ENCODE data around the gene NOS1.
"Not testable (repeated sequence)": the region's sequence is repeated elsewhere in the genome, so short reads cannot be mapped to it uniquely, and the experiment has no call there.

NOS1 gene

GRCh38 chr12:117361347-117361751 lies at the start of gene NOS1:
Gene NOS1, minus strand, starts transcription at chr12:117361626. Its CDS starts 30,557 bp downstream, at chr12:117331069.
- DNase-seq = no peak

GRCh38 chr12:117409286-117409685 lies 47.9 kb upstream of the NOS1 start:
- DNase-seq = no peak

GRCh38 chr12:117408161-117408791 lies 46.9 kb upstream of the NOS1 start:
- peak; percentile 66 for DNase-seq

GRCh38 chr12:117404940-117405339 lies 43.5 kb upstream of the NOS1 start:
- DNase-seq = no peak

DNA sequence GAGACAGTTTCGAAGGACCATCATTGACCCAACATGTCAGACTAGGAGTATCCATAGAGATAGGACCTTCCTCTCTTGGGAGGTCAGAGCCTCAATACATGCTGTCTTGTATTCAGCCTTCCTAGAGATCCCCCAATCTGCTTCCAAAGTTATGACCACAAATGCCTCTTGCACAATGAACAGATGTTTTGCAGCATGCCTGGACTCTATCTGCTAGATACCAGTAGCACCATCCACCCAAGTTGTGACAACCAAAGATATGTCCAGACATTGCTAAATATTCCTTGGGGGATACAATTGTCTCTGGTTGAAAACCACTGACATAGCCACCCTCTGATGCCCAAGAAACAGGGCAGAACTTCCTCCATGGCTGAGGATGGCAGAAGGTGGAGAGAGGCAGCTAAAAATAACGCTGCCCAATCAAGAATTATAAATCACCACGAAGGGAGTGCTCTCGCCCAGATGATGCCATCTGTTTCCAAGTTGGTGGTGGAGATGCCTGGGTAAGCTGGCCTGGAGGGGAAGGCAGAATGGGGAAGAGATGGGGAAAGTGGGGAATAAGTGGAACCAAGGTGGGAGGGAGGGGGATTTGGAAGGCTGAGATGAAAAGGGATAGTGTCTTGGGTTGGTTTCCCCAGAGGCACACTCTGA lies 42.9 kb upstream of the NOS1 start:
- no peak for DNase-seq

DNA sequence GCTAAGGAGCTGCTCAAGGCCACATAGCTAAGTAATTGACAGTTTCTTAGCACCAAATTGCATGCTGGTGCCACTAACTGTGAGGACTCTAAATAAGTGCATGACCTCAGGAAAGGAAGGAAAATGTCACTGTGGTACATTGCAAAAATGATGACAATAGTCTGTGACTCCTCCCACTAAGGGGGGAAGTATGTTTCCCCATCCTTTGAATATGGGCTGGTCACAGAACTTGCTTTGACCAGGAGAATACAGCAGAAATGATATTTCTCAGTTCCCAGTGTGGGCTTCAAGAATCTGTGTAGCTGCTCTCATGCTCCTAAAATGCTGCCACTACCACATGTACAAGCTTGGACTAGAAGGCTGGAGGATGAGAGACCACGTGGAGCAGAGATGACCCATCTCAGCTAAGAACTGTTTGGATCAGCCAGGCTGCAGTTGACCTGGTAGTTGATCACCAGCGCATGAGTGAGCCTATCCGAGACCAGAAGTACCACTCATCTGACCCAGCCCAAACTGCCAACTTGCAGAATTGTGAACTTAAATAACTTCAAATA lies 42.2 kb upstream of the NOS1 start:
- no peak for DNase-seq

- no peak for DNase-seq
Observed at GRCh38 chr12:117402363-117402762, 40.9 kb upstream of the NOS1 start.

DNA sequence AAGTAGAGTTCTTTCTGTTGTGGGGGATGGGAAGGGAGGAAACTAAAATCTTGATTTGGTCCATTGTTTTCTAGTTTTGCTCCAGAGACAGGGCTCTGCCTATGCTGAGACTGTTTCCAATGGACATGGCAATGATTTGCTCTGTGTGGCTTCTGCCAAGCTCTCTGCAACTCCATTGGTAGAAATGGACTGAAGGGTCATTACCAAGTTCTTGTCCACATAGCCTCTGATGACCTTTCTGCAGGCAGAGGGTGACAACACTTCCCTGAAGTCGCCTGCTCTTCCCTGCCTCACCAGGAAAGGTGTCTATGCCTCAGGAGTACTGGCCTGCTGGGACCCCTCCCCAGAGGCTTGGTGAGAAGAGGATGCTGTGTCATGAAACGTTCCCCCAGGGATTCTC lies 39.5 kb upstream of the NOS1 start:
- no peak for DNase-seq

- not testable (repeated sequence) for DNase-seq
Observed at GRCh38 chr12:117398482-117398881, 37.1 kb upstream of the NOS1 start.

DNA sequence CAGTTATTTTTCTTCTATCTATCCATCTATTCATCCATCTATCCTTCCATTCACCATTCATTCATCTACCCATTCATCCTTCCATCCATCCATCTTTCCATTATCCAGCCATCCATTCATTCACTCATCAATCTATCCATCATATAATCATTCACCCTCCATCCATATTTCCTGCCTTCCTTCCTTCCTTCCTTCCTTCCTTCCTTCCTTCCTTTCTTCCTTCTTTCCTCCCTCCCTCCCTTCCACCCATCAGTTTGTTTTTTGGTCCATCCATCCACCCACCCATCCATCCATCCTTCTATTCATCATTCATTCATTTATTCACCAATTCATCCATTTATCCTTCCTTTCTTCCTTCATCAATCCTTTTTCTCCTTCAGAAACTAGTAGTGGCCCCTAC lies 34.3 kb upstream of the NOS1 start:
- DNase-seq = no peak

DNA sequence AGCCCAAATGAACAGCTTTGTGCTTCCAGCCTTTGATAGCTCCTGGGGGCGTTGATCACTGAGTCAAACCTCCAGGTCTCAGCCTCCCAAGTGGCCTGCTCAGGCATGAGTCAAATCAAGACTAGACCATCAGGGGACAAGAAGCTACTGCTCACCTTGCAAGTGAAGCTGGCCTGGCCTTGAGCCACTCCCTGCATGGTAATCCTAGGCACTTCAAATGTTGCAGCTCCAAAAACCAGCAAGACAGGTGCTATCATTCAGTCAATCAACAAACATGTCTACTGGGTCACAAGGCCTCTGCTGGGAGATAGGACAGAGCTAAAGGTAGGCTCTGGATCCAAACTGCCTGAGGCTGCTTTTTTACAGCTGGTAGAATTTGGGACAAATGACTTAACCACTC lies 33.1 kb upstream of the NOS1 start:
- no peak for DNase-seq

DNA sequence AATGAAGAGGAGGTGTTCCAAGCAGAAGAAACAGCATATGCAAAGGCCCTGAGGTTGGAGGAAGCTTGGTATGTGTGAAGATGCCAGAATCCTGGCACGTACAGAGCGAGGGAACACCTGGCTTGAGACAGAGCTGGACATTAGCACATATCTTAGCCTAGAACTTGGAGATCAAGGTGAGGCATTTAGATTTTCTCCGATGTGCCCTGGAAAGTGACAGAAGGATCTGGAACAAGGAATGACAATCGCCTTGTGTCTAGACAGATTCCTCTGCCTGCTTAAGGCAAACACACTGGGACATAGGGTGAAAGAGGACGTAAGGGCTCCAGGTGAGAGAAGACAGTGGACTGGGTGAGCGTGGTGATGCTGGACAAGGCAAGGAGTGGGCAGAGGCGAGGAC lies 32.2 kb upstream of the NOS1 start:
- no peak for DNase-seq

GRCh38 chr12:117390866-117391265 lies 29.4 kb upstream of the NOS1 start:
- no peak for DNase-seq

DNA sequence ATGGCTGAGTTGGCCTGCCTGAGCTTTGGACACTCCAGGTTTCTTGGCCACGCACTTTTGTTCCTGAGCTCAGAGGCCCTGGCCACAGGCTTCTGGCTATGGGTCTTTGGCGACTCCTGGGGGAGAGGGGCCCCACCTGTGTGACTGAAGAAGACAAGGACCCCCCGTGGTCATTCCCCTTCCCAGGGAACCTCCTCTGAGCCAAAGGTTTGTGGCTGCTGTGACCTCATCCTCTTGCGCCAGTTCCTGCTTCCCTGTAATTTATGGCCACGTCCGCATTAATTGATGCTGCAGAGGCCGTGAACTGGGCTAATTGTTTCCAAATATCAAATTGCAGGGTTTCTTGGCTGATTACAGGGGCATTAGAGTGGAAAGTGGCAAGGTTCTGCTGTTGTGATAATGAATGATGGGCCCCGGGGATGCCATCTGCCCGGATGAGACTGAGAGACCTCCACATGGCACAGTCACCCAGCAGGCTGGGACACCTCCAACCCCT lies 27.6 kb upstream of the NOS1 start:
- DNase-seq = no peak

GRCh38 chr12:117387832-117388231 lies 26.4 kb upstream of the NOS1 start:
- no peak for DNase-seq

- DNase-seq = no peak
Observed at GRCh38 chr12:117384735-117385134, 23.3 kb upstream of the NOS1 start.

GRCh38 chr12:117380083-117380482 lies 18.7 kb upstream of the NOS1 start:
- no peak for DNase-seq

DNA sequence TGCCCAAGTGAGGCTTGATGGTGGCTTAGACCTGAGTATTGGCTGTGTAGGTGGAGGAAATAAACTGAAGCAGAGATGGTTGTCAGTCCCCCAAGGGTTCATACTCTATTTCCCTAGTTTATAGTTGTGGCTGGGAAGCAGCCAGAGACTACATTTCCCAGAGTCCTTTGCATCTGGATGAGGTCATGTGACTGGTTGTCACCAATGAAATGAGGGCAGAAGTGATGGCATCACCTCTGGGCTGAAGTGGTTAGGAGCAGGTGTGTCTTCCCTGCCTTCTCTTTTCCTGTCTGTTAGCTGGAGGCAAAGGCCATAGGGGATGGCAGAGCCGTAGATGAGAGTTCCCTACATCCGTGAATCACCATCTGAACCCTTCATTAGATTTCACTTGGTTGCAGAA lies 16.3 kb upstream of the NOS1 start:
- no peak for DNase-seq

GRCh38 chr12:117370588-117370987 lies 9.2 kb upstream of the NOS1 start:
- DNase-seq = no peak

DNA sequence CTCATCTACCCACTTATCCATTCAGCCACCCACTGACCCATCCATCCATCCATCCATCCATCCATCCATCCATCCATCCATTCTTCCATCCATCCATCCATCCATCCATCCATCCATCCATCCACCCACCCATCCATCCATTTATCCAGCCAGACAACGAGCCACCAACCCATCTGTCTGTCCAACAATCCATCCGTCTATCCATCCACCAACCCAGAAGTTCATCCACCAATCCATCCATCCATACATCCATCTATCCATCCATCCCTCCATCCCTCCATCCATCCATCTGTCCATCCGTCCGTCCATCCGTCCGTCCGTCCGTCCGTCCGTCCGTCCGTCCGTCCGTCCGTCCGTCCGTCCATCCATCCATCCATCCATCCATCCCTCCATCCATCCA lies 8.6 kb upstream of the NOS1 start:
- not testable (repeated sequence) for DNase-seq

DNA sequence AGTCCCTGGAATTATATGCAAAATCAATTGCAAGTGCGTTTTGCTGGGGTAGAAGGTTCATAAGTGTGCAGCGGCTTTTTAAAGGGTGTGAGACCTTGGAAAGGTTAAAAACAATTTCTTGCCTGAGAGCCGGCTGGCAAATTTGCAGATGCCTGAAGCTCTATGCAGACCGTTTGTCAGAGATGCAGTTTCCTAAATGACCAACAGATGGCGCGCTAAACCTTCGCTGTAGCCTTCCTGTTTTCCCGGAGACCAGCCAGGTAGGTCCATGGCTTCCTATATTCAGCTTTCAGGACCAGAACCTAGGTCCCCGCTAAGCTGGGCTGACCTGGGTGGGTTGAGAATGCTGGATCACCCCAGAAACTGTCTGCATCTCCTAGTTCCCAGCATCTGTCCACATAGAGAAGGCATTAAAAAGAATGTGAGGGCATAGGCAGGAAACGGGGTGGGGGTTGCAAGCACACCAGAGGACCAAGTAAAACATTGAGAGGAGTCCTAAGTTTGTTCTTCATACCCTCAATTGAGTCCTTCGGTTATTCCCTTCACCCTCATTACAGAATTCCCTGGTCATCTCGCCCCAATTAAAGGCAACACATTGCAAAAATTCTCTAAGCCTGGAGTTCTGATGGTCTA lies 5.7 kb upstream of the NOS1 start:
- peak; percentile 66 for DNase-seq

GRCh38 chr12:117365049-117365616 lies 3.7 kb upstream of the NOS1 start:
- no peak for DNase-seq

DNA sequence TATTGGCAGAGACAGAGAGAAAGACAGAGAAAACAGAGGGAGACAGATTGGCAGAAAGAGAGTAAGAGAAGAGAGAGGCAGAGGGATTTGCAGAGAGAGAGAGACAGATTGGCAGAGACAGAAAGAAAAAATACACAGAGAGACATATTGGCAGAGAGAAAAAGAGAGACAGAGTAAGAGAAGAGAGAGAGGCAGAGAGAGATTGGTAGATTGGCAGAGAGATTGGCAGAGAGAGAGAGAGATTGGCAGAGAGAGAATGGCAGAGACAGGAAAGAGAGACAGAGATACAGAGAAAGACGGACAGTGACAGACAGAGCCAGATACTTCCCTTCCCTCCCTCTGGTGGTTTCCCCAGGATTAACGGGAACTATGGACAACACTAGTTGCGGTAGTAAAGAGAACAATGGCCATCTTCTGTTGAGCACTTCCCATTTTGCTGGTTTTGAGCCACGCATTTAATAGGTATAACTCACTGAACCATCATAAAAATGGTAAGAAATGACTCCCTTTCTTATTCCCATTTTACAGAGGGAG lies 2.6 kb upstream of the NOS1 start:
- DNase-seq = no peak

Data from fibroblast of upper back skin (primary cell).